ENCODE data around the gene CCDC33.

CCDC33 gene

GRCh38 chr15:74208901-74209559 is 27.1 kb upstream of the CCDC33 start:
- no peak for DNase-seq

GRCh38 chr15:74209560-74209958 is 26.6 kb upstream of the CCDC33 start:
- ATAC-seq, result no peak
- no peak for DNase-seq

More at GRCh38 chr15:74208901-74209559, 27.1 kb upstream of the CCDC33 start:
- ATAC-seq, result no peak

GRCh38 chr15:74209997-74210671 is 26.0 kb upstream of the CCDC33 start:
- DNase-seq, result no peak
- ATAC-seq, result no peak

DNA sequence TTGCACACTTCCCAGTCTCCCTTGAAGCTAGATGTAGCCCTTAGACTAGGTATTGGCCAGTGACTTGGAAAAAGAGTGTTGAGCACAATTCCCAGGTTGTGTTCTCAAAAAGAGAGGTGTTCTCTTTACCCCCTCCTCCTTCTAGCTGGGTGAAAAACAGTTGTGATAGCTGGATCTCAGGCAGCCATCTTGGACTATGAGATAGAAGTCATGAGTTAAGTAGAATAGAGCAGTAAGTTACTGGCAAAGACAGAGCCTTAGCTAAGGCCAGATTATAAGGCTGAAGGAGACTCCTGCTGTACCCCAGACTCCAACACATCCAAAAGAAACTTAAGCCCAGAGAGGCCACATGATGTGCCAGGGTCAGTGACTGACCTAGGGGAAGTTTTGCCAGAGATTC is 25.4 kb upstream of the CCDC33 start:
- DNase-seq (no peak), ATAC-seq (no peak)

DNA sequence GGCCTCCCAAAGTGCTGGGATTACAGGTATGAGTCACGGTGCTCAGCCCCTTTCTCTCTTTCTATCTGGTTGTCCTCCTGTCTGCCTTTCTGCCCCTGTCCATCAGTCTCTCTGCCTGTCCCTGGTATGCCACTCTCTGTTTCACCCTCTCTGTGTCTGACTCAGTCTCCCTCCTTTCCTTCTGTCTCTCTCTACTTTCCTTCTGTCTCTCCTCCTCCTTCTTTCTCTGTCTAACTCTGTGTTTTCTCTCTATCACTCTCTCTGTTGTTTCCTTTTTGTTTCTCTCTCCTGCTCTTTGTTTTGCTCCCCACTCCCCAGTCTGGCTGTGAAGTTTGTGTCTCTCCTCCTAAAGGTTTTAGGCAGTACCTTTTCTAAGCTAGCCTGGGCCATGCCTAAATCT is 24.5 kb upstream of the CCDC33 start:
- DNase-seq (no peak), ATAC-seq (no peak)

DNA sequence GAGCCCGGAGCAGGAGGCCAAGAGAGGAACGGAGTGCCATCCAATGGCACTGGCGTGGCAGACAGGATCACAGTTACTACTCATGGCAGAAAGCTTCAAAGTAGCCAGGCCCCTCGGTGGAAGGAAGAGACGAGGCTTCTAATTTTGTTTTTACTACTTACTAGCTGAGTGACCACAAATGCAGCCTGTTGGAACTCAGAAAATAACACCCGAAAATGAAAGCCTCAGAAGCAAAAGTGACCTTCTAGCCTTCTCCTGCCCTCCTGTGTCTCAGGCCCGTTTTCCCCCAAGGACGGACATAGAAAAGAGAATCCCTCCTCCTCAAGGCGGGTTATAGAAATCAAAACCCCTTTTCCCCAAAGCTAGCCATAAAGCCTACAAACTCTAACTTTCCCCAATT is 23.6 kb upstream of the CCDC33 start:
- no peak for ATAC-seq
- no peak for DNase-seq

DNA sequence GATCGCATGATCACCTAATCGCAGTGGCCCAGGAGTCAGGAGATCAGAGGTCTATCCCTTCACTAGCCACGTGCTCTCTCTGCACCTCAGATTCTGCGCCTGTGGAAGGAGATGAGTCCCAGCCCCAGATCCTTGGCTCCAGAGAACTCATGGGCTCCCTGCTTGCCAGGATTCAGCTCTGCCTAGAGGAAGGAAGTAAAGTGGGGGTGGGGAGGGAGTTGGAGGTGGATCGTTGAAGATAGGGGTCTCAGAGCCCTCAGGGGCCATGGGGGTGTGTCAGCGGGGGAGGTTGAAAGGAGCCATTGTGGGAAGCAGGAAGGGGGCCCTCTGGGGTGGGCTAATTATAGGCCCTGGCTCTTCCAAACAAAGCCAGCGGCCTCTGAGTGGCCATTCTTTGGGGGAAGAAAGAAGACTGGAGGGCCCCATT is 22.3 kb upstream of the CCDC33 start:
- no peak for ATAC-seq
- no peak for DNase-seq

DNA sequence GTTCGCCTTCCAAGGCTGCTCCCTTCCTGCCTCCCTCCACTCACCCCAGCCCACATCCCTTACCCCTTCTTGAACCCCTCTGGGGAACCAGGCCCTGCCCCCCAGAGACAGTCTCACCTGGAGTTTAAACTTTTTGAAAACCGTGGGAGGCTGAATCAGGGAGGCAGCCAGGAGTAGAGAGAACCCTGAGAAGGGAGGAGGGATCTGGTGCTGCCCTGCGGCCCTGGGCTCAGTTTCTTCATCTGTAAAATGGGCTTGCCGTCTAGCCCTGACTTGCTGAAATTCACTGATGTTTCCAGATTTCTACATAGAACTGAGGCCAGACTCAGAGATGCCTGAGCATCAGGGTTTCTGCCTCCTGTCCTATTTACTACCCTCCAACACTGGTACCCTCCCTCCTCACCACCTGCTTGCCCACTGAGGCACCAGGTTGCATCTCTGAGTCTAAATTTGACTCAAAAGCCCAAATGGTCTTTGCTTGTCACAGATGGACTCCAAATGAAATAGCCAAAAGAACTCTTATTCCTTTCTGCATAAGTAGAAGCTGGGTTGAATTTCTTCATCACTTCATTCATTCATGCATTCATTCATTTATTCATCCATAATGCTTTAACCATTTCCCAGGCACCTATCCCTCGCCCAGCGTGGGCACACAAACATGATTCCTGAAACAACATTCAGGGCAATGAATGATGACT is 21.7 kb upstream of the CCDC33 start:
- DNase-seq, result no peak
- no peak for ATAC-seq

DNA sequence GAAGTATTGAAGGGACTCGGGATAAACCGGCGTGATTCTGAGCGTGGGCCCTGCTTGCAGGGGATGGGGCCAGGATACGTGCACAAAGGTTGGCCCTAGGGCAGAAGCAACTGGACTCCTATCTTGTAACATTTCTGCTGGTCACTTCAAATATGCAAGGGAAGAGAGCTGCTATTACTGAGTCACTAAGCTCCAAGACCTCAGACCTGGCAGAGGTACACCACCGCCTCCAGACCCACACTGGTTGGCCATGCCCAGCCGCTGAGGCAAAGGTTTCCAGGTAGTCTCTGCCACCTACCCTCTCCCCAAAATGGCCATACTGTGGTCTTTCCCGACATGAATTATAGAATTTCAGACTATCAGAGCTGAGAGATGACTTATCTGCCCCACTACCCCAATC is 20.2 kb upstream of the CCDC33 start:
- DNase-seq, result no peak
- no peak for ATAC-seq

- DNase-seq (no peak), ATAC-seq (no peak)
Observed at GRCh38 chr15:74216949-74217348, 19.2 kb upstream of the CCDC33 start.

DNA sequence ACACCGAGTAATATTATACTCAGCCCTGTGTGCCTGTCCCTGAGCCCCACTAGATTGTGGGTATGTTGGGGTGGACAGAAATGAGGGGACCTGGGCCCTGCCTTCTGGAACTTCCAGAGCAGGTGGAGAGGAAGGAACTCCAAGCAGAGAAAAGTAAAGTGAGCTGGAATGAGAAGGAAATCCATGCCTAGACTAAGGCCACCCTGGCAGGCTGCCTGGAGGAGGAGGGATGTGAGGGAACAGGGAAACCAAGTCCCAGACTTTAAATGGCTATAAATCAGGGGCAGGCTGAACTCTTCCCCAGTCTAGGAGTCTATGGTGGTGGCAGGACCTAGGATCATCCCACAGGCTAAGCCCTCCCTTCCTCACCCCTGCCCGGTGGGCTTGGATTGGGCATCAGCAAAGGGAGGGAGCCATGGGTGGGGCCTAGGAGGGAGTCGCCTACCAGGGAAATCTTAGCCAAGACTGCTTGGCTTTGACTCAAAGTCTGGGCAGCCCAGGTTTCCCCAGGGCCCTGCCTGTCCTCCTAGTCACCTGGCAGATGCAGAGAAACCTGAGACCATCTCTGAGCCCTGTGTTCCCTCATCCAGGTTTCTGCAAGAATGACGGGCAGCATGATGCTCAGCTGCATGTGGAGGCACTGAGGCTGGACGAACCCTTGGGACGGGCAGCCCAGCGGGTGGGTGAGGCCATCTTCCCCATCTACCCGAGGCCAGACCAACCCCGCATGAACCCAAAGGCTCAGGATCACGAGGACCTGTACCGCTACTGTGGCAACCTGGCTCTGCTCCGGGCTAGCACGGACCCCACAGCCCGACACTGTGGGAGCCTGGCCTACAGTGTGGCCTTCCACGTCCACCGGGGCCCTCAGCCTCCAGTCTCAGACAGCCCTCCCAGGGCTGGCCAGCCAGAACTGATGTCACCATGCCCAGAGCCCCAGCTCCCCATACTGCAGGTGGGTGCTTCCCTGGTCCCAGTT is 17.9 kb upstream of the CCDC33 start:
- DNase-seq, result no peak
- ATAC-seq, result no peak

- ATAC-seq (no peak), DNase-seq (no peak)
Observed at GRCh38 chr15:74220475-74221248, 15.5 kb upstream of the CCDC33 start.

- ATAC-seq, result no peak
- no peak for DNase-seq
Observed at GRCh38 chr15:74221399-74222239, 14.5 kb upstream of the CCDC33 start.

- ATAC-seq (no peak), DNase-seq (no peak)
Observed at GRCh38 chr15:74222240-74223119, 13.6 kb upstream of the CCDC33 start.

- ATAC-seq (no peak), DNase-seq (no peak)
Observed at GRCh38 chr15:74225928-74226327, 10.2 kb upstream of the CCDC33 start.

- DNase-seq (no peak), ATAC-seq (no peak)
Observed at GRCh38 chr15:74226761-74227540, 9.2 kb upstream of the CCDC33 start.

GRCh38 chr15:74227968-74228722 is 8.0 kb upstream of the CCDC33 start:
- ATAC-seq, result no peak
- no peak for DNase-seq

DNA sequence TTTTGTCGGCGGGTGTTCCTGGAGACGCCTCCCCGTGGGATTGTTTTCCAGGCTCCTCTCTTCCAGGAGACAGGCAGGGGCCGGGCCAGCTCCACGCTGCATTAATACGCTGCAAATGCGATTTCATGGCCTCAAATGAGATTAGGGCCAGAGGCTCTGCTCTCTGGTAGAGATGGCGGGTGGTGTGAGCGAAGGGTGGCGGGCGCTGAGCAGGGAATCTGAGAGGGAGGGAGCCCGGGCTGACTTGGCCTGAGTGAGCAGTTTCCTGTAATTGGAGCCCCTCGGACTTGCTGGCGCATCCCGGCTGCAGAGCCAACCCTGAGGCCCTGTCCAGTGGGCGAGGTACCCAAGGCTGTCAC is 7.4 kb upstream of the CCDC33 start:
- ATAC-seq (no peak), DNase-seq (no peak)
